Upper lobe of right lung (tissue), 1 donor: ENCODE data around the gene GNG4. TPM values are rescaled to one million over a fixed set of nuclear protein-coding genes. Genes with fewer than 3 reads are reported as not detected.
"Not testable (repeated sequence)": the region's sequence is repeated elsewhere in the genome, so short reads cannot be mapped to it uniquely, and the experiment has no call there.

Experiments
- ATAC-seq: fragments of 200-7000 bp; cut with Tn5 transposase; one replicate; pipeline ENCODE4 v1.9.1; 2020; ENCODE audit warnings: mild to moderate bottlenecking, moderate library complexity
- DNase-seq: peaks from one replicate; pipeline ENCODE4 v3.0.0-alpha.2; 2020
- H3K27ac ChIP-seq: fragments of 200-600 bp; one replicate; pipeline ENCODE4 v1.8.0; 2022
- H3K27me3 ChIP-seq: fragments of 200-600 bp; one replicate; pipeline ENCODE4 v1.8.0; 2022; ENCODE audit warnings: mild to moderate bottlenecking
- H3K36me3 ChIP-seq: fragments of 200-600 bp; one replicate; pipeline ENCODE4 v1.8.0; 2022
- H3K4me1 ChIP-seq: fragments of 200-600 bp; one replicate; pipeline ENCODE4 v1.8.0; 2022
- H3K4me3 ChIP-seq: fragments of 200-600 bp; one replicate; pipeline ENCODE4 v1.8.0; 2022; ENCODE audit warnings: mild to moderate bottlenecking
- H3K9me3 ChIP-seq: fragments of 200-600 bp; one replicate; pipeline ENCODE4 v1.8.0; 2022
- CTCF ChIP-seq: fragments of 200-600 bp; IDR thresholded peaks from one replicate; pipeline ENCODE4 v1.8.0; 2022; ENCODE audit warnings: antibody characterized with exemption
- intact Hi-C: fragments of 100-400 bp; cut with DNase I; formaldehyde crosslinking; loops from one replicate; pipeline ENCODE4 v1.11.0; 2022
- total RNA-seq: library from RNA; stranded (reverse); fragmentation: NEBNext Ultra II Directional; extraction: Animal tissue kit (Norgen Biotek cat#: 25700); gene quantifications from one replicate; pipeline ENCODE4 v1.2.1, GENCODE V29; 2021
- donor health status: DM: no; HTN: yes; CAD: no; lungs with severe emphysema.

Gene GNG4
- total RNA-seq, 1 donor from 2014 or later, result not detected

DNA sequence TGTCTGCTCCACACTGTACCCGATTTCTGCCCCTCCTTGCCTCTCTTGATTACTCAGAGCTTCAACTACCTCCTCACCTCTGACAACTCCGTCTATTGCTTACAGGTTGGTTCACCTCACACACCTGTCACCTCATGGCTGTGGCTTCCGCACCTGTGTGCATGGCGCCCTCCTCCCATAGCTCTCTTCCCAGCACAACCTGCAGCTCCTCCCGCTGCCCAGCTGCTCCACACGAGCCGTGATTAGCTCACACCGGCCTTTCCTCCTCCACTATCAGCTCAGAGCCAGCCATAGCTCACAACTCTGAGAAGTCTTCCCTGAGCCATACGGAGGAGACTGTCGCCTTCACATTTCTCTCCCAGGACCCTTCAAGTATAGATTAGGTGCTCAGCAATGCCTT, 67.5 kb downstream of the GNG4 start:
- intact Hi-C loops, result no loop called here
- Histone ChIP-seq H3K27ac (no peak overlapping the region), H3K27me3 (no peaks in the 10 kb centered on the region), H3K4me3 (no peak overlapping the region), H3K36me3 (no peaks in the 10 kb centered on the region), H3K9me3 (no peaks in the 10 kb centered on the region), H3K4me1 (no peaks in the 10 kb centered on the region)
- no peak for ATAC-seq
- no peak for TF ChIP-seq CTCF
- DNase-seq, result peak; percentile 47

DNA sequence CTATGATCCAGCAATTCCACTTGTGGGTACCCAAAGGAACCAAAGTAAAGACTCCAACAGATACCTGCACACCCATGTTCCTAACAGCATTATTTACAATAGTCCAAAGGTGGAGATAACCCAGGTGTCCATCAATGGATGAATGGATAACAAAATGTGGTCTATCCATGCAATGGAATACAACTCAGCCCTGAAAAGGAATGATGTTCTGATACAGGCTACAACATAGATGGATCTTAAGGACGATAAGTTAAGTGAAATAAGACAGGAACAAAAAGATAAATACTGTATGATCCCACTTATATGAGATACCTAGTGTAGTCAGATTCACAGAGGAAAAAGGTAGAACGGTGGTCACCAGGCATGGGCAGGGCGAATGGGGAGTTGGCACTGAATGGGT, 69.7 kb downstream of the GNG4 start:
- ATAC-seq (no peak), DNase-seq (no peak)
- H3K36me3 ChIP-seq, result no peaks in the 10 kb centered on the region
- intact Hi-C loops, result no loop called here
- no peaks in the 10 kb centered on the region for H3K27me3 ChIP-seq
- no peak for TF ChIP-seq CTCF
- H3K4me1 ChIP-seq, result no peaks in the 10 kb centered on the region
- H3K4me3 ChIP-seq, result no peak overlapping the region
- H3K9me3 ChIP-seq, result no peaks in the 10 kb centered on the region
- H3K27ac ChIP-seq, result no peak overlapping the region

- intact Hi-C loops, result no loop called here
- Histone ChIP-seq H3K9me3 (no peaks in the 10 kb centered on the region), H3K27me3 (no peaks in the 10 kb centered on the region), H3K4me1 (no peaks in the 10 kb centered on the region), H3K27ac (no peak overlapping the region), H3K36me3 (no peaks in the 10 kb centered on the region), H3K4me3 (no peak overlapping the region)
- DNase-seq (no peak), ATAC-seq (no peak)
- no peak for TF ChIP-seq CTCF
Measured at GRCh38 chr1:235575597-235575996, 74.0 kb downstream of the GNG4 start.

DNA sequence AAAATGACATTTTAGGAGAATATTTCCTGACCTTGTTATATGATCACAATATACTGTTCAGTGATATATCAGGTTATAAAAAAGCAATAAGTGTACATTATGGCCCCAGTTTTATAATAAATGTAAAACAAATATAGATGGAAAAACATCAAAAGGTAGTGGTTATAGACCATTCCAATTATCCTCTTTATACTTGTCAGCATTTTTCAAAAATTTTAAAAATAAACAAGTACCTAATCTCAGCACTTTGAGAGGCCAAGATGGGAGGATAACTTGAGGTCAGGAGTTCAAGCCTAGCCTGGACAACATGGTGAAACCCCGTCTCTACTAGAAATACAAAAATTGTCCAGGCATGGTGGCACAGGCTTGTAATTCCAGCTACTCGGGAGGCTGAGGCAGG, 75.7 kb downstream of the GNG4 start:
- no peak overlapping the region for H3K4me3 ChIP-seq
- ATAC-seq, result no peak
- intact Hi-C loops, result no loop called here
- no peaks in the 10 kb centered on the region for H3K27me3 ChIP-seq
- TF ChIP-seq CTCF, result no peak
- H3K9me3 ChIP-seq, result no peaks in the 10 kb centered on the region
- no peak overlapping the region for H3K27ac ChIP-seq
- no peaks in the 10 kb centered on the region for H3K36me3 ChIP-seq
- no peak for DNase-seq
- no peaks in the 10 kb centered on the region for H3K4me1 ChIP-seq

GRCh38 chr1:235572971-235573370, 76.6 kb downstream of the GNG4 start:
- ATAC-seq, H3K36me3 ChIP-seq, intact Hi-C loops, H3K4me3 ChIP-seq, H3K27ac ChIP-seq, H3K4me1 ChIP-seq, H3K27me3 ChIP-seq, H3K9me3 ChIP-seq, DNase-seq: not testable (repeated sequence)

DNA sequence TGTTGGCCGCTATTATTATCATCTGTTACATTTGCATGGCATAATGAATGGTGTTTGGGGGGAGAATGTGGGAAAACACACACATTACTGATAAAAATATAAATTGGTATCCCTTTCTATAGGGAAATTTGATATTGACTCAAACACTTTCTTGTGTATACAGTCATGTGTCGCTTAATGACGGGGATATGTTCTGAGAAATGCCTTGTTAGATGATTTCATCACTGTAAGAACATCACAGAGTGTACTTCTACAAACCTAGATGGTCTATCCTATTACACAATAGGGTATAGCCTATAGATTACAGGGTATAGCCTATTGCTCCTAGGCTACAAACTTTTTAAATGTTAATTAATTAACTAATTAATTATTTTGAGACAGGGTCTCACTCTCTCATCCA, 78.1 kb downstream of the GNG4 start:
- Histone ChIP-seq H3K36me3 (no peaks in the 10 kb centered on the region), H3K27ac (no peak overlapping the region), H3K4me1 (no peaks in the 10 kb centered on the region), H3K27me3 (no peaks in the 10 kb centered on the region), H3K9me3 (no peaks in the 10 kb centered on the region), H3K4me3 (no peak overlapping the region)
- ATAC-seq (no peak), DNase-seq (no peak)
- no peak for TF ChIP-seq CTCF
- intact Hi-C loops, result no loop called here
